ENCODE data around the gene PPFIBP1. TPM values are rescaled to one million over a fixed set of nuclear protein-coding genes. Genes with fewer than 3 reads are reported as not detected.
A peak's percentile ranks its signal among the peaks of the same experiment; 100 is the strongest.

Gene PPFIBP1
- total and polyA plus RNA-seq, 9 of the 15 experiments (the other 6 are each of a cell fraction or from before 2014, with no cell fraction given), result 0.46 to 3.5 (median 1.8) TPM

- peak; percentile 72 to 87 for TF ChIP-seq MNT (conservative IDR thresholded peaks at IDR 0.05)
- peak; percentile 74 for TF ChIP-seq FIP1L1 (IDR thresholded peaks at IDR 0.05; ENCODE audit: low read depth, low read length, poor library complexity, severe bottlenecking)
- TF ChIP-seq PHF20 (IDR thresholded peaks at IDR 0.05; ENCODE audit: partially characterized antibody), result peak; percentile 91
- peak; percentile 84 for TF ChIP-seq CTBP1 (IDR thresholded peaks at IDR 0.05; ENCODE audit: borderline replicate concordance)
- TF ChIP-seq MAZ (CRISPR knock-in tag; conservative IDR thresholded peaks at IDR 0.05 in 1 of 2, IDR thresholded peaks at IDR 0.05 in 1 of 2), result peak; percentile 77
- peak; percentile 97 for TF ChIP-seq NKRF (IDR thresholded peaks at IDR 0.05; ENCODE audit: borderline replicate concordance)
- TF ChIP-seq CHD2 (IDR thresholded peaks at IDR 0.05; ENCODE audit: low read depth, low read length), result 0 out of 2 replicates have a peak, but pooled peaks have one; percentile 27
- no peak for TF ChIP-seq ZBTB49 (CRISPR knock-in tag; IDR thresholded peaks at IDR 0.05; ENCODE audit: borderline replicate concordance)
- TF ChIP-seq RB1 (IDR thresholded peaks at IDR 0.05; ENCODE audit: low read depth), result peak; percentile 80; the same call in 1 of the 2 replicates
- TF ChIP-seq HMGXB4 (CRISPR knock-in tag; IDR thresholded peaks at IDR 0.05), result peak; percentile 46; the same call in 1 of the 2 replicates
- peak in 1 of 2 experiments; percentile 77; a peak in 2 of 4 replicates for TF ChIP-seq UBTF (IDR thresholded peaks at IDR 0.05; ENCODE audit: borderline replicate concordance in 1 of 2, low read depth in 2 of 2, low read length in 2 of 2)
- peak; percentile 24; the same call in 1 of the 2 replicates for TF ChIP-seq TEAD4 (IDR thresholded peaks at IDR 0.05; ENCODE audit: low read length)
- TF ChIP-seq TEAD4 (CRISPR knock-in tag; IDR thresholded peaks at IDR 0.05; ENCODE audit: borderline replicate concordance), result no peak
- peak in 1 of 2 experiments; percentile 17; a peak in 1 of 4 replicates for TF ChIP-seq SIX5 (IDR thresholded peaks at IDR 0.05; ENCODE audit: borderline replicate concordance in 1 of 2, insufficient read depth in 1 of 2, low read depth in 1 of 2, low read length in 2 of 2)
Measured at GRCh38 chr12:27710592-27711316, 186.7 kb downstream of the PPFIBP1 start, which contains the start of gene MRPS35 (continued).

Measured in K562 (cell line).